Measurements from ENCODE around the gene GRK2.

The GRK2 gene

GRCh38 chr11:67271541-67272284 is 5.4 kb downstream of the GRK2 start:
- DNase-seq: no peak

- no peak for DNase-seq
Measured at GRCh38 chr11:67272327-67273259, 6.3 kb downstream of the GRK2 start.

- no peak for DNase-seq
Measured at GRCh38 chr11:67273260-67273990, 7.2 kb downstream of the GRK2 start.

- no peak for DNase-seq
Measured at GRCh38 chr11:67274768-67275605, 8.7 kb downstream of the GRK2 start.

GRCh38 chr11:67275606-67276409 is 9.5 kb downstream of the GRK2 start:
- no peak for DNase-seq

- DNase-seq: no peak
Measured at GRCh38 chr11:67276781-67277230, 10.5 kb downstream of the GRK2 start.

- DNase-seq: no peak
Measured at GRCh38 chr11:67277231-67277961, 11.1 kb downstream of the GRK2 start.

- no peak for DNase-seq
Measured at GRCh38 chr11:67278135-67278938, 12.1 kb downstream of the GRK2 start.

- DNase-seq: no peak
Measured at GRCh38 chr11:67278939-67279588, 12.8 kb downstream of the GRK2 start.

- no peak for DNase-seq
Measured at GRCh38 chr11:67279589-67280340, 13.5 kb downstream of the GRK2 start.

- no peak for DNase-seq
Measured at GRCh38 chr11:67280341-67280787, 14.1 kb downstream of the GRK2 start.

- no peak for DNase-seq
Measured at GRCh38 chr11:67280788-67281551, 14.7 kb downstream of the GRK2 start.

GRCh38 chr11:67281552-67282150 is 15.4 kb downstream of the GRK2 start:
- no peak for DNase-seq

GRCh38 chr11:67282155-67282875 is 16.0 kb downstream of the GRK2 start:
- no peak for DNase-seq

GRCh38 chr11:67282876-67283371 is 16.7 kb downstream of the GRK2 start:
- no peak for DNase-seq

GRCh38 chr11:67283481-67283963 is 17.2 kb downstream of the GRK2 start:
- no peak for DNase-seq

All from NCI-H345 (cell line).